HepG2 (cell line): ENCODE data around the gene DUSP16. TPM values are rescaled to one million over a fixed set of nuclear protein-coding genes. Genes with fewer than 3 reads are reported as not detected.
A peak's percentile ranks its signal among the peaks of the same experiment; 100 is the strongest.

Experiments used
- ATAC-seq: fragments of 200-7000 bp; cut with Tn5 transposase; 3 replicates; pipeline ENCODE4 v1.9.1; 2020; ENCODE audit warnings: mild to moderate bottlenecking, moderate library complexity
- BruUV-seq: library from RNA; stranded (reverse); fragments of 400-500 nt; replicated peaks from 2 replicates; lab custom pipeline; 2021; lab: Mats Ljungman, UMichigan
- CTCF ChIA-PET: fragments of 300-600 bp; formaldehyde crosslinking; extraction: SDS; loops from one replicate; lab custom pipeline; 2021; ENCODE audit warnings: low total read pairs, inconsistent platforms, low intra/inter-chr PET ratio; lab: Yijun Ruan, JAX
- POLR2A ChIA-PET: fragments of 350-600 bp; sonication (Branson Sonifier 250); formaldehyde crosslinking; loops from one replicate; lab custom pipeline; 2020; ENCODE audit warnings: antibody characterized with exemption, inconsistent platforms; lab: Yijun Ruan, JAX
- DNase-seq: peaks from one replicate; pipeline ENCODE4 v3.0.0-alpha.2; 2015; ENCODE audit warnings: low spot score
- FAIRE-seq: peaks from 3 replicates; lab custom pipeline; 2011; peaks lifted over from hg19 to GRCh38; lab: Jason Lieb, UNC
- H2AFZ ChIP-seq: one replicate; pipeline ENCODE4 v1.6.1; 2011; ENCODE audit warnings: low read length, inconsistent platforms
- H3K27ac ChIP-seq: fragments of 300-600 bp; 3 replicates; pipeline ENCODE4 v1.8.0; 2011; ENCODE audit warnings: mixed run types, mild to moderate bottlenecking, mixed read lengths, low read length, inconsistent platforms; ENCODE audit not compliant: insufficient read depth; ENCODE audit errors: extremely low read length
- H3K27me3 ChIP-seq, 2 experiments: fragments of 200-600 bp in 1 of 2; 2 replicates in 1 of 2; 3 replicates in 1 of 2; pipeline versions ENCODE4 v1.6.0 to v1.8.0; 2011; ENCODE audit warnings: low read length in 2 of 2, mild to moderate bottlenecking in 2 of 2, moderate library complexity in 2 of 2, inconsistent platforms in 1 of 2; ENCODE audit not compliant: insufficient read depth in 2 of 2, control insufficient read depth in 1 of 2
- H3K36me3 ChIP-seq, 2 experiments: fragments of 200-600 bp in 1 of 2; replicated peaks in 1 of 2; 2 replicates in 1 of 2; 3 replicates in 1 of 2; pipeline versions ENCODE4 v1.5.1 to v1.8.0; 2011; ENCODE audit warnings: low read length in 2 of 2, inconsistent platforms in 1 of 2; ENCODE audit not compliant: insufficient read depth in 2 of 2, control insufficient read depth in 1 of 2
- H3K4me1 ChIP-seq: 2 replicates; pipeline ENCODE4 v1.5.1; 2012; ENCODE audit warnings: low read length, inconsistent platforms; ENCODE audit not compliant: insufficient read depth
- H3K4me2 ChIP-seq: 2 replicates; pipeline ENCODE4 v1.6.0; 2011; ENCODE audit warnings: low read depth, low read length, inconsistent platforms
- H3K4me3 ChIP-seq, 3 experiments: fragments of 200-600 bp in 1 of 3; sonication (generic), shearing (Covaris generic) in 1 of 3; replicated peaks in 1 of 3; 2 replicates each; pipeline ENCODE4 v1.5.1; 2011 to 2016; ENCODE audit warnings: low read length in 3 of 3, inconsistent platforms in 2 of 3, low read depth in 2 of 3, mild to moderate bottlenecking in 2 of 3, control low read depth in 1 of 3, mixed read lengths in 1 of 3; ENCODE audit not compliant: insufficient read depth in 1 of 3
- H3K79me2 ChIP-seq: one replicate; pipeline ENCODE4 v1.6.1; 2011; ENCODE audit warnings: low read length, inconsistent platforms; ENCODE audit not compliant: insufficient read depth
- H3K9ac ChIP-seq: 2 replicates; pipeline ENCODE4 v1.6.0; 2011; ENCODE audit warnings: mild to moderate bottlenecking, low read depth, low read length, inconsistent platforms; ENCODE audit not compliant: insufficient read depth
- H3K9me3 ChIP-seq: 2 replicates; pipeline ENCODE4 v1.5.1; 2012; ENCODE audit warnings: mild to moderate bottlenecking, low read length
- H4K20me1 ChIP-seq: 2 replicates; pipeline ENCODE4 v1.6.0; 2011; ENCODE audit warnings: inconsistent platforms, mild to moderate bottlenecking, low read length, moderate library complexity; ENCODE audit not compliant: insufficient read depth
- HDAC2 ChIP-seq: sonication (generic); formaldehyde crosslinking; IDR thresholded peaks from 2 replicates; pipeline ENCODE4 v1.4.0; 2020; ENCODE audit warnings: missing genetic modification reagents
- HES4 ChIP-seq: sonication (generic); formaldehyde crosslinking; IDR thresholded peaks from 2 replicates; pipeline ENCODE4 v1.9.0; 2021; ENCODE audit warnings: mild to moderate bottlenecking, missing genetic modification reagents, borderline replicate concordance
- HNRNPH1 ChIP-seq: fragments of 200-400 bp; formaldehyde crosslinking; optimal IDR thresholded peaks from 2 replicates; pipeline ENCODE3; 2017; ENCODE audit warnings: mild to moderate bottlenecking, low read depth, low read length
- HNRNPL ChIP-seq: fragments of 200-400 bp; formaldehyde crosslinking; IDR thresholded peaks from 2 replicates; pipeline ENCODE4 v1.6.1; 2017; ENCODE audit warnings: mild to moderate bottlenecking, low read depth, low read length
- NCOR1 ChIP-seq: fragments of 200-600 bp; sonication (generic); IDR thresholded peaks from 2 replicates; pipeline ENCODE4 v1.7.0; 2017; ENCODE audit warnings: antibody characterized with exemption, low read length, borderline replicate concordance
- TRAFD1 ChIP-seq: sonication (generic); formaldehyde crosslinking; IDR thresholded peaks from 2 replicates; pipeline ENCODE4 v1.5.1; 2020; ENCODE audit warnings: missing genetic modification reagents, mild to moderate bottlenecking, borderline replicate concordance
- YEATS2 ChIP-seq: sonication (generic); formaldehyde crosslinking; IDR thresholded peaks from 2 replicates; pipeline ENCODE4 v1.4.0; 2020; ENCODE audit warnings: missing genetic modification reagents, borderline replicate concordance
- ZNF350 ChIP-seq: sonication (generic); formaldehyde crosslinking; IDR thresholded peaks from 2 replicates; pipeline ENCODE4 v1.4.0; 2020; ENCODE audit warnings: mild to moderate bottlenecking, low read depth, missing genetic modification reagents, borderline replicate concordance
- ZNF557 ChIP-seq: sonication (generic); formaldehyde crosslinking; IDR thresholded peaks from 2 replicates; pipeline ENCODE4 v1.4.0; 2020; ENCODE audit warnings: missing genetic modification reagents
- ZNF768 ChIP-seq: sonication (generic); formaldehyde crosslinking; IDR thresholded peaks from 2 replicates; pipeline ENCODE4 v1.4.0; 2020; ENCODE audit warnings: missing genetic modification reagents
- ZNF782 ChIP-seq: sonication (generic); formaldehyde crosslinking; IDR thresholded peaks from 2 replicates; pipeline ENCODE4 v1.4.0; 2020; ENCODE audit warnings: missing genetic modification reagents, mild to moderate bottlenecking, borderline replicate concordance
- WGBS: methylation state at CpG from one replicate; pipeline ENCODE4 v1.1.6; 2017; ENCODE audit warnings: low lambda C conversion rate; 5-methylcytosine and 5-hydroxymethylcytosine counted together
- in situ Hi-C: cut with HindIII; loops from 2 replicates; pipeline ENCODE4 v1.10.0; 2017; ENCODE audit warnings: low pct_unique_long_range_greater_than_20kb; ENCODE audit not compliant: extremely low pct_ligation_motif_present
- intact Hi-C: fragments of 100-400 bp; cut with micrococcal nuclease; formaldehyde crosslinking; loops from one replicate; pipeline ENCODE4 v1.10.0; 2022; ENCODE audit not compliant: unreplicated experiment
- polyA plus RNA-seq, 8 experiments: library from polyadenylated mRNA; depleted of rRNA in 3 of 8; stranded (reverse) in 7 of 8; unstranded in 1 of 8; fragments of >200 nt; fragmentation: Illumina TruSeq in 4 of 8; extraction: Trizol in 4 of 8; gene quantifications; 2 replicates each; pipeline versions ENCODE4 v1.2.1 to v1.2.3, GENCODE V29; 2011 to 2016; ENCODE audit warnings: low read depth in 4 of 8, missing spikeins in 1 of 8, mixed read lengths in 1 of 8; ENCODE audit not compliant: insufficient read depth in 1 of 8
- total RNA-seq, 5 experiments: library from RNA; depleted of rRNA; stranded (reverse); fragments of >200 nt; fragmentation: Illumina TruSeq; extraction: Trizol; gene quantifications; 2 replicates each; pipeline ENCODE4 v1.2.3, GENCODE V29; 2016; ENCODE audit warnings: low read depth in 1 of 5
- TF ChIP-seq, protein P1 (sequence below): sonication (generic); formaldehyde crosslinking; IDR thresholded peaks from 2 replicates; pipeline ENCODE4 v1.4.0; 2020; ENCODE audit warnings: missing genetic modification reagents

DUSP16 gene
- total and polyA plus RNA-seq, 2 of the 13 experiments (the other 11 are each of a cell fraction or from before 2014, with no cell fraction given): 45.7 to 46.6 TPM

DNA sequence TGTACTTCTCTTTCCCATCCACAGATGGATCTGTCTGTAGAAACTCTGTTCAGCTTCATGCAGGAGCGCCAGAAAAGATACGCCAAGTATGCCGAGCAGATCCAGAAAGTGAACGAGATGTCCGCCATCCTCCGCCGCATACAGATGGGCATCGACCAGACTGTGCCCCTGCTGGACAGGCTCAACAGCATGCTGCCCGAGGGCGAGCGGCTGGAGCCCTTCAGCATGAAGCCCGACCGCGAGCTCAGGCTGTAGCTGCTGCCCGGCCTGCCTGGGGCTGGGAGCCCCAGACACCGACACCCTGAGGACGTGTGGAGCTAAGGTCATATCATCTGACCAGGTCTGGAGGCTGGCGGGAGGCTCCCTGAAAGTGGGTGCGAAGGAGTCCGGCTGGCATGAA, 97.1 kb downstream of the DUSP16 start:
- no peaks in the 10 kb centered on the region for H3K27me3 ChIP-seq
- CTCF ChIA-PET: no interaction called here
- WGBS: 93% methylated on average over 12 of the region's 20 CpGs
- BruUV-seq: no TSS peak
- no peak overlapping the region for H3K27ac ChIP-seq
- FAIRE-seq: no peak
- no peak overlapping the region for H3K9ac ChIP-seq
- peaks cover 0 to 2% of the 10 kb centered on the region in 2 experiments; a peak in 3 of 5 replicates for H3K36me3 ChIP-seq
- H3K79me2 ChIP-seq: no peaks in the 10 kb centered on the region
- H2AFZ ChIP-seq: no peak overlapping the region
- no peaks in the 10 kb centered on the region for H3K9me3 ChIP-seq
- intact Hi-C loops: no loop called here
- H3K4me3 ChIP-seq: no peak overlapping the region
- TF ChIP-seq ZNF768 (CRISPR knock-in tag) (peak; percentile 23; the same call in 1 of the 2 replicates), ZNF557 (no peak)
- TF ChIP-seq, all 625 proteins: peak for 1
- DNase-seq (no peak), ATAC-seq (no peak)
- in situ Hi-C loops: no loop called here
- Histone ChIP-seq H3K4me1 (peaks cover 6% of the 10 kb centered on the region), H3K4me2 (no peak overlapping the region), H4K20me1 (no peaks in the 10 kb centered on the region)
- POLR2A ChIA-PET: no interaction called here

GRCh38 chr12:12461923-12462315, 100.7 kb downstream of the DUSP16 start:
- in situ Hi-C loops: no loop called here
- H2AFZ ChIP-seq: no peak overlapping the region
- FAIRE-seq (no peak), DNase-seq (no peak), ATAC-seq (no peak)
- no peaks in the 10 kb centered on the region for H3K27me3 ChIP-seq
- no peak overlapping the region for H3K4me3 ChIP-seq
- no peak overlapping the region for H3K27ac ChIP-seq
- ChIA-PET POLR2A (no interaction called here), CTCF (no interaction called here)
- H3K79me2 ChIP-seq: no peaks in the 10 kb centered on the region
- H3K9me3 ChIP-seq: no peaks in the 10 kb centered on the region
- no TSS peak for BruUV-seq
- WGBS: 99% methylated on average over 5 of the region's 5 CpGs
- intact Hi-C loops: no loop called here
- H3K36me3 ChIP-seq: peaks cover 0 to 2% of the 10 kb centered on the region in 2 experiments; a peak in 2 of 5 replicates
- H4K20me1 ChIP-seq: no peaks in the 10 kb centered on the region
- H3K9ac ChIP-seq: no peak overlapping the region
- H3K4me1 ChIP-seq: peaks cover 6% of the 10 kb centered on the region
- no peak overlapping the region for H3K4me2 ChIP-seq
- TF ChIP-seq TRAFD1 (CRISPR knock-in tag) (no peak), HDAC2 (CRISPR knock-in tag) (no peak), HNRNPH1 (no peak), YEATS2 (CRISPR knock-in tag) (no peak), HNRNPL (no peak), ZNF350 (no peak), NCOR1 (no peak), HES4 (no peak), ZNF782 (CRISPR knock-in tag) (no peak)
- TF ChIP-seq, protein P1, sequence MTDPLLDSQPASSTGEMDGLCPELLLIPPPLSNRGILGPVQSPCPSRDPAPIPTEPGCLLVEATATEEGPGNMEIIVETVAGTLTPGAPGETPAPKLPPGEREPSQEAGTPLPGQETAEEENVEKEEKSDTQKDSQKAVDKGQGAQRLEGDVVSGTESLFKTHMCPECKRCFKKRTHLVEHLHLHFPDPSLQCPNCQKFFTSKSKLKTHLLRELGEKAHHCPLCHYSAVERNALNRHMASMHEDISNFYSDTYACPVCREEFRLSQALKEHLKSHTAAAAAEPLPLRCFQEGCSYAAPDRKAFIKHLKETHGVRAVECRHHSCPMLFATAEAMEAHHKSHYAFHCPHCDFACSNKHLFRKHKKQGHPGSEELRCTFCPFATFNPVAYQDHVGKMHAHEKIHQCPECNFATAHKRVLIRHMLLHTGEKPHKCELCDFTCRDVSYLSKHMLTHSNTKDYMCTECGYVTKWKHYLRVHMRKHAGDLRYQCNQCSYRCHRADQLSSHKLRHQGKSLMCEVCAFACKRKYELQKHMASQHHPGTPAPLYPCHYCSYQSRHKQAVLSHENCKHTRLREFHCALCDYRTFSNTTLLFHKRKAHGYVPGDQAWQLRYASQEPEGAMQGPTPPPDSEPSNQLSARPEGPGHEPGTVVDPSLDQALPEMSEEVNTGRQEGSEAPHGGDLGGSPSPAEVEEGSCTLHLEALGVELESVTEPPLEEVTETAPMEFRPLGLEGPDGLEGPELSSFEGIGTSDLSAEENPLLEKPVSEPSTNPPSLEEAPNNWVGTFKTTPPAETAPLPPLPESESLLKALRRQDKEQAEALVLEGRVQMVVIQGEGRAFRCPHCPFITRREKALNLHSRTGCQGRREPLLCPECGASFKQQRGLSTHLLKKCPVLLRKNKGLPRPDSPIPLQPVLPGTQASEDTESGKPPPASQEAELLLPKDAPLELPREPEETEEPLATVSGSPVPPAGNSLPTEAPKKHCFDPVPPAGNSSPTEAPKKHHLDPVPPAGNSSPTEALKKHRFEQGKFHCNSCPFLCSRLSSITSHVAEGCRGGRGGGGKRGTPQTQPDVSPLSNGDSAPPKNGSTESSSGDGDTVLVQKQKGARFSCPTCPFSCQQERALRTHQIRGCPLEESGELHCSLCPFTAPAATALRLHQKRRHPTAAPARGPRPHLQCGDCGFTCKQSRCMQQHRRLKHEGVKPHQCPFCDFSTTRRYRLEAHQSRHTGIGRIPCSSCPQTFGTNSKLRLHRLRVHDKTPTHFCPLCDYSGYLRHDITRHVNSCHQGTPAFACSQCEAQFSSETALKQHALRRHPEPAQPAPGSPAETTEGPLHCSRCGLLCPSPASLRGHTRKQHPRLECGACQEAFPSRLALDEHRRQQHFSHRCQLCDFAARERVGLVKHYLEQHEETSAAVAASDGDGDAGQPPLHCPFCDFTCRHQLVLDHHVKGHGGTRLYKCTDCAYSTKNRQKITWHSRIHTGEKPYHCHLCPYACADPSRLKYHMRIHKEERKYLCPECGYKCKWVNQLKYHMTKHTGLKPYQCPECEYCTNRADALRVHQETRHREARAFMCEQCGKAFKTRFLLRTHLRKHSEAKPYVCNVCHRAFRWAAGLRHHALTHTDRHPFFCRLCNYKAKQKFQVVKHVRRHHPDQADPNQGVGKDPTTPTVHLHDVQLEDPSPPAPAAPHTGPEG (CRISPR knock-in tag): no peak
